HEK293 (cell line): ENCODE measurements around the gene FNDC11.
A peak's percentile ranks its signal among the peaks of the same experiment; 100 is the strongest.

ENCODE experiments used
- GLI4 ChIP-seq: fragments of 450-650 bp; formaldehyde crosslinking; IDR thresholded peaks from 2 replicates; pipeline ENCODE4 v1.5.1; 2016; ENCODE audit warnings: missing biosample characterization, missing genetic modification characterization
- RBAK ChIP-seq: fragments of 450-650 bp; formaldehyde crosslinking; IDR thresholded peaks from 2 replicates; pipeline ENCODE4 v1.5.1; 2016; ENCODE audit warnings: missing biosample characterization, missing genetic modification characterization
- YY1 ChIP-seq: fragments of 450-650 bp; formaldehyde crosslinking; IDR thresholded peaks from 2 replicates; pipeline ENCODE4 v1.5.1; 2018; ENCODE audit warnings: missing biosample characterization, missing genetic modification characterization
- YY2 ChIP-seq: fragments of 450-650 bp; formaldehyde crosslinking; IDR thresholded peaks from 2 replicates; pipeline ENCODE4 v1.5.1; 2016; ENCODE audit warnings: missing biosample characterization, missing genetic modification characterization
- ZBTB21 ChIP-seq: fragments of 450-650 bp; formaldehyde crosslinking; IDR thresholded peaks from 2 replicates; pipeline ENCODE4 v1.5.1; 2017; ENCODE audit warnings: missing biosample characterization, missing genetic modification characterization
- ZFP69B ChIP-seq: fragments of 450-650 bp; formaldehyde crosslinking; IDR thresholded peaks from 2 replicates; pipeline ENCODE4 v1.5.1; 2016; ENCODE audit warnings: missing biosample characterization, missing genetic modification characterization
- ZNF157 ChIP-seq: fragments of 450-650 bp; formaldehyde crosslinking; IDR thresholded peaks from 2 replicates; pipeline ENCODE4 v1.5.1; 2016; ENCODE audit warnings: missing biosample characterization, missing genetic modification characterization
- ZNF2 ChIP-seq: fragments of 450-650 bp; formaldehyde crosslinking; IDR thresholded peaks from 2 replicates; pipeline ENCODE4 v1.5.1; 2016; ENCODE audit warnings: missing biosample characterization, missing genetic modification characterization
- ZNF274 ChIP-seq, 2 experiments: fragments of 200-500 bp in 1 of 2; fragments of 450-650 bp in 1 of 2; sonication (Bioruptor generic) in 1 of 2; formaldehyde crosslinking in 1 of 2; IDR thresholded peaks; 2 replicates each; pipeline versions ENCODE4 v1.5.1 to v1.6.1; 2014 to 2016; ENCODE audit warnings: borderline replicate concordance in 1 of 2, inconsistent platforms in 1 of 2, low read length in 1 of 2, missing biosample characterization in 1 of 2, missing genetic modification characterization in 1 of 2
- ZNF292 ChIP-seq: fragments of 450-650 bp; formaldehyde crosslinking; IDR thresholded peaks from 2 replicates; pipeline ENCODE4 v1.5.1; 2016; ENCODE audit warnings: low read depth, missing biosample characterization, missing genetic modification characterization, borderline replicate concordance
- ZNF350 ChIP-seq: fragments of 450-650 bp; formaldehyde crosslinking; IDR thresholded peaks from 2 replicates; pipeline ENCODE4 v1.5.0; 2017; ENCODE audit warnings: missing biosample characterization, mild to moderate bottlenecking, missing genetic modification characterization
- ZNF510 ChIP-seq: fragments of 450-650 bp; formaldehyde crosslinking; IDR thresholded peaks from 2 replicates; pipeline ENCODE4 v1.5.1; 2018; ENCODE audit warnings: mild to moderate bottlenecking, missing genetic modification characterization, missing biosample characterization; ENCODE audit not compliant: insufficient replicate concordance
- ZNF529 ChIP-seq: fragments of 450-650 bp; formaldehyde crosslinking; IDR thresholded peaks from 2 replicates; pipeline ENCODE4 v1.5.1; 2017; ENCODE audit warnings: missing genetic modification characterization, missing biosample characterization; ENCODE audit not compliant: insufficient replicate concordance
- ZNF571 ChIP-seq: fragments of 450-650 bp; formaldehyde crosslinking; IDR thresholded peaks from 2 replicates; pipeline ENCODE4 v1.5.0; 2017; ENCODE audit warnings: missing biosample characterization, missing genetic modification characterization
- ZNF701 ChIP-seq: fragments of 450-650 bp; formaldehyde crosslinking; IDR thresholded peaks from 2 replicates; pipeline ENCODE4 v1.5.1; 2016; ENCODE audit warnings: missing biosample characterization, missing genetic modification characterization
- ZNF777 ChIP-seq: fragments of 450-650 bp; formaldehyde crosslinking; IDR thresholded peaks from 2 replicates; pipeline ENCODE4 v1.5.1; 2017; ENCODE audit warnings: missing biosample characterization, missing genetic modification characterization, borderline replicate concordance
- TF ChIP-seq, protein P1 (sequence below): fragments of 450-650 bp; formaldehyde crosslinking; IDR thresholded peaks from 2 replicates; pipeline ENCODE4 v1.5.1; 2016; ENCODE audit warnings: missing biosample characterization, missing genetic modification characterization
- TF ChIP-seq, protein P2 (sequence below): fragments of 450-650 bp; formaldehyde crosslinking; IDR thresholded peaks from 2 replicates; pipeline ENCODE4 v1.5.1; 2016; ENCODE audit warnings: missing biosample characterization, missing genetic modification characterization, borderline replicate concordance
- TF ChIP-seq, protein P3 (sequence below): fragments of 450-650 bp; formaldehyde crosslinking; IDR thresholded peaks from 2 replicates; pipeline ENCODE4 v1.5.1; 2016; ENCODE audit warnings: missing biosample characterization, missing genetic modification characterization
- TF ChIP-seq, protein P4 (sequence below): fragments of 450-650 bp; formaldehyde crosslinking; IDR thresholded peaks from 2 replicates; pipeline ENCODE4; 2016; ENCODE audit warnings: missing biosample characterization, missing genetic modification characterization
- TF ChIP-seq, protein P5 (sequence below): fragments of 450-650 bp; IDR thresholded peaks from 2 replicates; pipeline ENCODE4 v1.5.1; 2018; ENCODE audit warnings: missing biosample characterization, mild to moderate bottlenecking, missing genetic modification characterization

FNDC11 gene

DNA sequence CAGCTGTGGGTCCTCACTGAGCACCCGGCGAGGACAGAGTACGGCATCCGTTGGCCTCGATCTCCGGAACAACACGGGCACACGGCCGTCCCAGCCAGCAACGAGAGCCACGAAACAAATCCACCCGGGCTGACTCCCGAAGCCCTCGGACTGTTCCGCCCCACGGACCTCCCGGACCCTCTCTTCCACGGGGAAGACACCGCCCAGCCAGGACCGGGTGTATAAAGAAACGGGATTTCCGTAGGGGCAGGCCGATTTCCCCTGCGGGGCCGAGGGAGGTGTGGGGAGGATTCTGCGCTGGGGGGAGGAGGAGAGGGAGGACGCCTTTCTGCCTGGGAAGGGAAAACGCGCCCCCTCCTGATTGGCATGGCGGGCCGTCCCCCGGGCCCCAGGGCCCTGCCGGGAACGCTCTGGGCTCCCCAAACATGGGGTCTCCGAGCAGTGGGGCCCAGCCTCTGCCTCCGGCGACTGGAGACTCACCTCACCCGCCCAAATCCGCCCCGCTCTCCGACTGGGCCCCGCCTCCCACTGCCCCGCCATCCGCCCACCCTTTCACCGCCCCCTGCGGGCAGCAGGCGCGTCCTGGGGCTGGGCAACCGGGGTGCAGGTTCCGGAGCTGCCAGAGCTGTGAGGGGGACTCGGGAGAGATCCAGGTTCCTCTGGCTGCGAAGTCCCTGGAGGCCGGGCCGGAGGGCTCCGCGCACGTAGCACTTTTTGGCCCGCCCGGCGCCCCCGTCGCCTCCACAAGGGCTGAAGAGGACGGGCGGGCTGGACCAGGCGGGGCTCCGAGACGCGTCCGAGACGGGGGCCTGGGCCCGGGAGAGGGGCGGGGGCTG, 34.1 kb upstream of the FNDC11 start (continued):
- TF ChIP-seq, protein P1, sequence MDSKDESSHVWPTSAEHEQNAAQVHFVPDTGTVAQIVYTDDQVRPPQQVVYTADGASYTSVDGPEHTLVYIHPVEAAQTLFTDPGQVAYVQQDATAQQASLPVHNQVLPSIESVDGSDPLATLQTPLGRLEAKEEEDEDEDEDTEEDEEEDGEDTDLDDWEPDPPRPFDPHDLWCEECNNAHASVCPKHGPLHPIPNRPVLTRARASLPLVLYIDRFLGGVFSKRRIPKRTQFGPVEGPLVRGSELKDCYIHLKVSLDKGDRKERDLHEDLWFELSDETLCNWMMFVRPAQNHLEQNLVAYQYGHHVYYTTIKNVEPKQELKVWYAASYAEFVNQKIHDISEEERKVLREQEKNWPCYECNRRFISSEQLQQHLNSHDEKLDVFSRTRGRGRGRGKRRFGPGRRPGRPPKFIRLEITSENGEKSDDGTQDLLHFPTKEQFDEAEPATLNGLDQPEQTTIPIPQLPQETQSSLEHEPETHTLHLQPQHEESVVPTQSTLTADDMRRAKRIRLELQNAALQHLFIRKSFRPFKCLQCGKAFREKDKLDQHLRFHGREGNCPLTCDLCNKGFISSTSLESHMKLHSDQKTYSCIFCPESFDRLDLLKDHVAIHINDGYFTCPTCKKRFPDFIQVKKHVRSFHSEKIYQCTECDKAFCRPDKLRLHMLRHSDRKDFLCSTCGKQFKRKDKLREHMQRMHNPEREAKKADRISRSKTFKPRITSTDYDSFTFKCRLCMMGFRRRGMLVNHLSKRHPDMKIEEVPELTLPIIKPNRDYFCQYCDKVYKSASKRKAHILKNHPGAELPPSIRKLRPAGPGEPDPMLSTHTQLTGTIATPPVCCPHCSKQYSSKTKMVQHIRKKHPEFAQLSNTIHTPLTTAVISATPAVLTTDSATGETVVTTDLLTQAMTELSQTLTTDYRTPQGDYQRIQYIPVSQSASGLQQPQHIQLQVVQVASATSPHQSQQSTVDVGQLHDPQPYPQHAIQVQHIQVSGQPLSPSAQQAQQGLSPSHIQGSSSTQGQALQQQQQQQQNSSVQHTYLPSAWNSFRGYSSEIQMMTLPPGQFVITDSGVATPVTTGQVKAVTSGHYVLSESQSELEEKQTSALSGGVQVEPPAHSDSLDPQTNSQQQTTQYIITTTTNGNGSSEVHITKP (tag by site-specific recombination), result peak; percentile 48; the same call in 1 of the 2 replicates
- TF ChIP-seq ZNF701 (tag by site-specific recombination), result no peak
- TF ChIP-seq ZFP69B (tag by site-specific recombination), result peak; percentile 92
- TF ChIP-seq YY1 (tag by site-specific recombination), result no peak
- no peak for TF ChIP-seq ZNF529
- TF ChIP-seq ZNF274 (IDR thresholded peaks at IDR 0.05; ENCODE audit: low read length), result no peak
- no peak for TF ChIP-seq ZNF274 (tag by site-specific recombination; IDR thresholded peaks at IDR 0.05; ENCODE audit: borderline replicate concordance)
- TF ChIP-seq YY2 (tag by site-specific recombination), result no peak
- TF ChIP-seq, protein P2, sequence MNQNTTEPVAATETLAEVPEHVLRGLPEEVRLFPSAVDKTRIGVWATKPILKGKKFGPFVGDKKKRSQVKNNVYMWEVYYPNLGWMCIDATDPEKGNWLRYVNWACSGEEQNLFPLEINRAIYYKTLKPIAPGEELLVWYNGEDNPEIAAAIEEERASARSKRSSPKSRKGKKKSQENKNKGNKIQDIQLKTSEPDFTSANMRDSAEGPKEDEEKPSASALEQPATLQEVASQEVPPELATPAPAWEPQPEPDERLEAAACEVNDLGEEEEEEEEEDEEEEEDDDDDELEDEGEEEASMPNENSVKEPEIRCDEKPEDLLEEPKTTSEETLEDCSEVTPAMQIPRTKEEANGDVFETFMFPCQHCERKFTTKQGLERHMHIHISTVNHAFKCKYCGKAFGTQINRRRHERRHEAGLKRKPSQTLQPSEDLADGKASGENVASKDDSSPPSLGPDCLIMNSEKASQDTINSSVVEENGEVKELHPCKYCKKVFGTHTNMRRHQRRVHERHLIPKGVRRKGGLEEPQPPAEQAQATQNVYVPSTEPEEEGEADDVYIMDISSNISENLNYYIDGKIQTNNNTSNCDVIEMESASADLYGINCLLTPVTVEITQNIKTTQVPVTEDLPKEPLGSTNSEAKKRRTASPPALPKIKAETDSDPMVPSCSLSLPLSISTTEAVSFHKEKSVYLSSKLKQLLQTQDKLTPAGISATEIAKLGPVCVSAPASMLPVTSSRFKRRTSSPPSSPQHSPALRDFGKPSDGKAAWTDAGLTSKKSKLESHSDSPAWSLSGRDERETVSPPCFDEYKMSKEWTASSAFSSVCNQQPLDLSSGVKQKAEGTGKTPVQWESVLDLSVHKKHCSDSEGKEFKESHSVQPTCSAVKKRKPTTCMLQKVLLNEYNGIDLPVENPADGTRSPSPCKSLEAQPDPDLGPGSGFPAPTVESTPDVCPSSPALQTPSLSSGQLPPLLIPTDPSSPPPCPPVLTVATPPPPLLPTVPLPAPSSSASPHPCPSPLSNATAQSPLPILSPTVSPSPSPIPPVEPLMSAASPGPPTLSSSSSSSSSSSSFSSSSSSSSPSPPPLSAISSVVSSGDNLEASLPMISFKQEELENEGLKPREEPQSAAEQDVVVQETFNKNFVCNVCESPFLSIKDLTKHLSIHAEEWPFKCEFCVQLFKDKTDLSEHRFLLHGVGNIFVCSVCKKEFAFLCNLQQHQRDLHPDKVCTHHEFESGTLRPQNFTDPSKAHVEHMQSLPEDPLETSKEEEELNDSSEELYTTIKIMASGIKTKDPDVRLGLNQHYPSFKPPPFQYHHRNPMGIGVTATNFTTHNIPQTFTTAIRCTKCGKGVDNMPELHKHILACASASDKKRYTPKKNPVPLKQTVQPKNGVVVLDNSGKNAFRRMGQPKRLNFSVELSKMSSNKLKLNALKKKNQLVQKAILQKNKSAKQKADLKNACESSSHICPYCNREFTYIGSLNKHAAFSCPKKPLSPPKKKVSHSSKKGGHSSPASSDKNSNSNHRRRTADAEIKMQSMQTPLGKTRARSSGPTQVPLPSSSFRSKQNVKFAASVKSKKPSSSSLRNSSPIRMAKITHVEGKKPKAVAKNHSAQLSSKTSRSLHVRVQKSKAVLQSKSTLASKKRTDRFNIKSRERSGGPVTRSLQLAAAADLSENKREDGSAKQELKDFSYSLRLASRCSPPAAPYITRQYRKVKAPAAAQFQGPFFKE (tag by site-specific recombination), result no peak
- TF ChIP-seq ZNF571 (tag by site-specific recombination), result no peak
- TF ChIP-seq RBAK (tag by site-specific recombination), result no peak
- TF ChIP-seq ZNF777 (tag by site-specific recombination), result peak; percentile 70; the same call in 1 of the 2 replicates
- TF ChIP-seq, protein P3, sequence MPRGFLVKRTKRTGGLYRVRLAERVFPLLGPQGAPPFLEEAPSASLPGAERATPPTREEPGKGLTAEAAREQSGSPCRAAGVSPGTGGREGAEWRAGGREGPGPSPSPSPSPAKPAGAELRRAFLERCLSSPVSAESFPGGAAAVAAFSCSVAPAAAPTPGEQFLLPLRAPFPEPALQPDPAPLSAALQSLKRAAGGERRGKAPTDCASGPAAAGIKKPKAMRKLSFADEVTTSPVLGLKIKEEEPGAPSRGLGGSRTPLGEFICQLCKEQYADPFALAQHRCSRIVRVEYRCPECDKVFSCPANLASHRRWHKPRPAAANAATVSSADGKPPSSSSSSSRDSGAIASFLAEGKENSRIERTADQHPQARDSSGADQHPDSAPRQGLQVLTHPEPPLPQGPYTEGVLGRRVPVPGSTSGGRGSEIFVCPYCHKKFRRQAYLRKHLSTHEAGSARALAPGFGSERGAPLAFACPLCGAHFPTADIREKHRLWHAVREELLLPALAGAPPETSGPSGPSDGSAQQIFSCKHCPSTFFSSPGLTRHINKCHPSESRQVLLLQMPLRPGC, result no peak
- TF ChIP-seq ZNF2 (tag by site-specific recombination), result no peak
- TF ChIP-seq ZBTB21 (tag by site-specific recombination), result no peak
- TF ChIP-seq ZNF350, result no peak
- TF ChIP-seq, protein P4, sequence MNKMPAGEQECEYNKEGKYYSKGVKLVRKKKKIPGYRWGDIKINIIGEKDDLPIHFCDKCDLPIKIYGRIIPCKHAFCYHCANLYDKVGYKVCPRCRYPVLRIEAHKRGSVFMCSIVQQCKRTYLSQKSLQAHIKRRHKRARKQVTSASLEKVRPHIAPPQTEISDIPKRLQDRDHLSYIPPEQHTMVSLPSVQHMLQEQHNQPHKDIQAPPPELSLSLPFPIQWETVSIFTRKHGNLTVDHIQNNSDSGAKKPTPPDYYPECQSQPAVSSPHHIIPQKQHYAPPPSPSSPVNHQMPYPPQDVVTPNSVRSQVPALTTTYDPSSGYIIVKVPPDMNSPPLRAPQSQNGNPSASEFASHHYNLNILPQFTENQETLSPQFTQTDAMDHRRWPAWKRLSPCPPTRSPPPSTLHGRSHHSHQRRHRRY (tag by site-specific recombination), result no peak
- TF ChIP-seq, protein P5, sequence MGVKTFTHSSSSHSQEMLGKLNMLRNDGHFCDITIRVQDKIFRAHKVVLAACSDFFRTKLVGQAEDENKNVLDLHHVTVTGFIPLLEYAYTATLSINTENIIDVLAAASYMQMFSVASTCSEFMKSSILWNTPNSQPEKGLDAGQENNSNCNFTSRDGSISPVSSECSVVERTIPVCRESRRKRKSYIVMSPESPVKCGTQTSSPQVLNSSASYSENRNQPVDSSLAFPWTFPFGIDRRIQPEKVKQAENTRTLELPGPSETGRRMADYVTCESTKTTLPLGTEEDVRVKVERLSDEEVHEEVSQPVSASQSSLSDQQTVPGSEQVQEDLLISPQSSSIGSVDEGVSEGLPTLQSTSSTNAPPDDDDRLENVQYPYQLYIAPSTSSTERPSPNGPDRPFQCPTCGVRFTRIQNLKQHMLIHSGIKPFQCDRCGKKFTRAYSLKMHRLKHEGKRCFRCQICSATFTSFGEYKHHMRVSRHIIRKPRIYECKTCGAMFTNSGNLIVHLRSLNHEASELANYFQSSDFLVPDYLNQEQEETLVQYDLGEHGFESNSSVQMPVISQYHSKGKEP (tag by site-specific recombination), result no peak
- no peak for TF ChIP-seq ZNF510
- TF ChIP-seq ZNF157 (tag by site-specific recombination), result no peak
- no peak for TF ChIP-seq ZNF292 (tag by site-specific recombination)
- no peak for TF ChIP-seq GLI4 (tag by site-specific recombination)
